CD4-positive, alpha-beta memory T cell (primary cell): ENCODE measurements around the gene SLC28A1. TPM values are rescaled to one million over a fixed set of nuclear protein-coding genes. Genes with fewer than 3 reads are reported as not detected.

ENCODE experiments used
- CTCF ChIA-PET: fragments of 350-600 bp; sonication (Branson Sonifier 250); formaldehyde crosslinking; loops from one replicate; lab custom pipeline; 2021; ENCODE audit warnings: inconsistent platforms; ENCODE audit not compliant: partially characterized antibody; lab: Charles Lee
- POLR2A ChIA-PET: fragments of 350-600 bp; sonication (Branson Sonifier 250); formaldehyde crosslinking; loops from one replicate; lab custom pipeline; 2021; ENCODE audit not compliant: partially characterized antibody; lab: Charles Lee
- DNase-seq, 5 donors: peaks; one replicate each; pipeline versions ENCODE4 v3.0.0 to v3.0.0-alpha.2; 2020 to 2022; ENCODE audit warnings: mixed read lengths in 1 of 5
- H3K27ac ChIP-seq: one replicate; pipeline ENCODE4 v1.7.0; 2013; ENCODE audit warnings: low read depth, low read length
- H3K27me3 ChIP-seq: 2 replicates; pipeline ENCODE4 v1.7.0; 2013; ENCODE audit warnings: mild to moderate bottlenecking, low read length, moderate library complexity; ENCODE audit not compliant: insufficient read depth
- H3K36me3 ChIP-seq: 2 replicates; pipeline ENCODE4 v1.7.0; 2013; ENCODE audit warnings: mild to moderate bottlenecking, low read length, moderate library complexity; ENCODE audit not compliant: insufficient read depth
- H3K4me1 ChIP-seq: 2 replicates; pipeline ENCODE4 v1.7.0; 2013; ENCODE audit warnings: mild to moderate bottlenecking, low read length, moderate library complexity; ENCODE audit not compliant: insufficient read depth
- H3K4me3 ChIP-seq, 2 donors: one replicate each; pipeline ENCODE4 v1.7.0; 2013; ENCODE audit warnings: low read length in 2 of 2, mild to moderate bottlenecking in 1 of 2
- H3K9me3 ChIP-seq, 2 donors: one replicate each; pipeline ENCODE4 v1.7.0; 2013; ENCODE audit warnings: low read length in 2 of 2, control low read depth in 1 of 2; ENCODE audit not compliant: control insufficient read depth in 1 of 2
- H3K27ac Mint-ChIP-seq, 7 donors: one replicate each; pipeline ENCODE4 v1.8.0; 2020 to 2021; ENCODE audit warnings: mixed read lengths in 7 of 7, mild to moderate bottlenecking in 6 of 7, inconsistent platforms in 3 of 7, moderate library complexity in 3 of 7
- H3K27me3 Mint-ChIP-seq, 2 donors: one replicate each; pipeline ENCODE4 v1.8.0; 2020 to 2021; ENCODE audit warnings: mixed read lengths in 2 of 2
- H3K36me3 Mint-ChIP-seq, 2 donors: one replicate each; pipeline ENCODE4 v1.8.0; 2020 to 2021; ENCODE audit warnings: mixed read lengths in 2 of 2, inconsistent platforms in 1 of 2, mild to moderate bottlenecking in 1 of 2
- H3K4me1 Mint-ChIP-seq, 4 donors: one replicate each; pipeline ENCODE4 v1.8.0; 2020 to 2021; ENCODE audit warnings: mixed read lengths in 4 of 4, mild to moderate bottlenecking in 1 of 4
- H3K4me3 Mint-ChIP-seq, 8 donors: one replicate each; pipeline ENCODE4 v1.8.0; 2020 to 2021; ENCODE audit warnings: mixed read lengths in 8 of 8, mild to moderate bottlenecking in 7 of 8, moderate library complexity in 6 of 8, inconsistent platforms in 3 of 8
- H3K9me3 Mint-ChIP-seq, 8 donors: one replicate each; pipeline ENCODE4 v1.8.0; 2020 to 2021; ENCODE audit warnings: mixed read lengths in 8 of 8, mild to moderate bottlenecking in 5 of 8, inconsistent platforms in 3 of 8, moderate library complexity in 1 of 8
- intact Hi-C: fragments of 100-400 bp; cut with micrococcal nuclease; formaldehyde crosslinking; loops from one replicate; pipeline ENCODE4 v1.15.1; 2023
- polyA plus RNA-seq, 2 donors: library from polyadenylated mRNA; unstranded; fragments of 300-500 nt; fragmentation: Illumina TruSeq; gene quantifications; one replicate each; pipeline ENCODE4 v1.2.3, GENCODE V29; 2021
- total RNA-seq, 2 experiments: library from RNA; stranded (reverse); gene quantifications; one replicate each; pipeline ENCODE4 v1.2.3, GENCODE V29; 2021

The SLC28A1 gene
- total and polyA plus RNA-seq, 4 experiments from 2014 or later = not detected

GRCh38 chr15:84960391-84961113, 76.1 kb downstream of the SLC28A1 start:
- H3K4me1 Mint-ChIP-seq = peaks cover 6 to 9% (median 8%) of the 10 kb centered on the region in 4 donors
- H3K27me3 Mint-ChIP-seq = peaks cover 0 to 11% of the 10 kb centered on the region in 2 donors
- no peaks in the 10 kb centered on the region for H3K36me3 ChIP-seq
- H3K27me3 ChIP-seq = no peaks in the 10 kb centered on the region
- intact Hi-C loops = no loop called here
- no peak overlapping the region for H3K4me3 ChIP-seq
- DNase-seq = no peak
- H3K4me3 Mint-ChIP-seq = no peak overlapping the region
- ChIA-PET POLR2A (no interaction called here), CTCF (interaction anchor here (2.1 kb wide), 1 partner anchor 83 kb away, joined by 6 read pairs; no protein-coding TSS in a partner anchor)
- no peaks in the 10 kb centered on the region for H3K4me1 ChIP-seq
- no peaks in the 10 kb centered on the region for H3K9me3 ChIP-seq
- no peaks in the 10 kb centered on the region for H3K9me3 Mint-ChIP-seq
- no peak overlapping the region for H3K27ac Mint-ChIP-seq
- H3K36me3 Mint-ChIP-seq = no peaks in the 10 kb centered on the region
- no peak overlapping the region for H3K27ac ChIP-seq

DNA sequence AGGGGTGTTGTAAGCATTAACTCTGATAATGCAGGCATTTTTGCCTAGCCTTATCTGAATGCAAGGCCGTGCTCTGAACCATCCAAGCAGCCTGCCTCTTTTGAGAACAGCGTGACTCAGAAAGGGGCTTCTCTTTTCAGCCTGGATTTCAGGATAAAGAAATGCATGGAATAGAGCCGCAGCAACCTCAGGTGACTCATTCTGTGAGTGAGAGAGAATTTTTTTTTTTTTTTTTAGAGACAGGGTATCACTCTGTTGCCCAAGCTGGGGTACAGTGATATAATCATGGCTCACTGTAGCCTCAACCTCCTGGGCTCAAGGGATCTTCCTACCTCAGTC, 76.6 kb downstream of the SLC28A1 start:
- H3K36me3 ChIP-seq = no peaks in the 10 kb centered on the region
- CTCF ChIA-PET = interaction anchor here (2.1 kb wide), 1 partner anchor 83 kb away, joined by 6 read pairs; no protein-coding TSS in a partner anchor
- Mint-ChIP-seq H3K4me1 (peaks cover 2 to 5% (median 3%) of the 10 kb centered on the region in 4 donors), H3K27ac (no peak overlapping the region), H3K9me3 (no peaks in the 10 kb centered on the region), H3K36me3 (no peaks in the 10 kb centered on the region), H3K4me3 (no peak overlapping the region), H3K27me3 (peaks cover 0 to 11% of the 10 kb centered on the region in 2 donors)
- POLR2A ChIA-PET = no interaction called here
- H3K27me3 ChIP-seq = no peaks in the 10 kb centered on the region
- H3K27ac ChIP-seq = no peak overlapping the region
- no peak for DNase-seq
- H3K4me1 ChIP-seq = no peaks in the 10 kb centered on the region
- no peak overlapping the region for H3K4me3 ChIP-seq
- H3K9me3 ChIP-seq = no peaks in the 10 kb centered on the region
- intact Hi-C loops = no loop called here

- no peaks in the 10 kb centered on the region for H3K36me3 ChIP-seq
- H3K4me3 Mint-ChIP-seq = no peak overlapping the region
- no peak overlapping the region for H3K4me3 ChIP-seq
- intact Hi-C loops = no loop called here
- no peak overlapping the region for H3K27ac Mint-ChIP-seq
- H3K27me3 Mint-ChIP-seq = peaks cover 0 to 11% of the 10 kb centered on the region in 2 donors
- peaks cover 0 to 2% (median under 1%) of the 10 kb centered on the region in 4 donors for H3K4me1 Mint-ChIP-seq
- H3K27ac ChIP-seq = no peak overlapping the region
- ChIA-PET POLR2A (no interaction called here), CTCF (interaction anchor here (2.1 kb wide), 1 partner anchor 82 kb away, joined by 6 read pairs; no protein-coding TSS in a partner anchor)
- H3K9me3 Mint-ChIP-seq = peaks cover 0 to 4% (median 0%) of the 10 kb centered on the region in 8 donors
- H3K27me3 ChIP-seq = no peaks in the 10 kb centered on the region
- no peaks in the 10 kb centered on the region for H3K9me3 ChIP-seq
- no peak for DNase-seq
- no peaks in the 10 kb centered on the region for H3K4me1 ChIP-seq
- peaks cover 0 to 4% of the 10 kb centered on the region in 2 donors for H3K36me3 Mint-ChIP-seq
Observed at GRCh38 chr15:84961707-84962106, 77.2 kb downstream of the SLC28A1 start.

- H3K27ac Mint-ChIP-seq = no peak overlapping the region
- no peaks in the 10 kb centered on the region for H3K9me3 ChIP-seq
- H3K36me3 ChIP-seq = no peaks in the 10 kb centered on the region
- POLR2A ChIA-PET = no interaction called here
- H3K27me3 ChIP-seq = no peaks in the 10 kb centered on the region
- H3K4me1 ChIP-seq = no peaks in the 10 kb centered on the region
- peaks cover 0 to 4% (median 0%) of the 10 kb centered on the region in 8 donors for H3K9me3 Mint-ChIP-seq
- peaks cover 0 to 2% (median under 1%) of the 10 kb centered on the region in 4 donors for H3K4me1 Mint-ChIP-seq
- H3K4me3 Mint-ChIP-seq = no peak overlapping the region
- CTCF ChIA-PET = interaction anchor here (0.9 to 1.3 kb wide), 2 partner anchors 9 to 26 kb away, joined by 3 to 4 read pairs; no protein-coding TSS in a partner anchor
- no peak overlapping the region for H3K27ac ChIP-seq
- no peak overlapping the region for H3K4me3 ChIP-seq
- intact Hi-C loops = no loop called here
- DNase-seq = no peak
- H3K36me3 Mint-ChIP-seq = peaks cover 0 to 4% of the 10 kb centered on the region in 2 donors
- H3K27me3 Mint-ChIP-seq = peaks cover 0 to 8% of the 10 kb centered on the region in 2 donors
Observed at GRCh38 chr15:84962955-84963354, 78.5 kb downstream of the SLC28A1 start.

GRCh38 chr15:84967380-84967779, 82.9 kb downstream of the SLC28A1 start:
- no peaks in the 10 kb centered on the region for H3K4me1 Mint-ChIP-seq
- peaks cover 0 to 4% (median 0%) of the 10 kb centered on the region in 8 donors for H3K9me3 Mint-ChIP-seq
- no peak for DNase-seq
- H3K27me3 ChIP-seq = no peaks in the 10 kb centered on the region
- intact Hi-C loops = no loop called here
- H3K27ac ChIP-seq = no peak overlapping the region
- H3K27me3 Mint-ChIP-seq = peaks cover 1 to 8% of the 10 kb centered on the region in 2 donors
- no peak overlapping the region for H3K4me3 ChIP-seq
- no peak overlapping the region for H3K27ac Mint-ChIP-seq
- no peaks in the 10 kb centered on the region for H3K9me3 ChIP-seq
- no peaks in the 10 kb centered on the region for H3K36me3 ChIP-seq
- no peaks in the 10 kb centered on the region for H3K4me1 ChIP-seq
- CTCF ChIA-PET = no interaction called here
- POLR2A ChIA-PET = interaction anchor here (0.6 kb wide), 1 partner anchor 336 kb away, joined by 3 read pairs; no protein-coding TSS in a partner anchor
- peak overlapping the region in 1 of 8 donors; percentile 31 for H3K4me3 Mint-ChIP-seq
- H3K36me3 Mint-ChIP-seq = peaks cover 0 to 4% of the 10 kb centered on the region in 2 donors

DNA sequence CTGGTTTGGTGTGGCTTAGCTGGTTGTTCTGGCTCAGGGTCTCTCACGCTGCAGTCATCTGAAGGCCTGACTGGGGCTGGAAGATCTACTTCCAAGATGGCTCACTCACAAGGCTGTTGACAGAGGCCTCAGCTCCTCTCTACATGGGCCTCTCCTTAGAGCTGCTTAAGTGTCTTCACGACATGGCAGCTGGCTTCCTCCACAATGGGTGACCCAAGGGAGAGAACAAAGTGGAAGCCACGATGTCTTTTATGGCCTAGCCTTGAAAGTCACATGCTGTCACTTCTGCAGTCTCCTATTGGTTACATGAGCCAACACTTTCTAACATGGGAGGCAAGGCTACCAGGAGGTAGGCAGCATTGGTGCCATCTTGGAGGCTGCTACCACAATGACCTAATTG, 83.8 kb downstream of the SLC28A1 start:
- no peaks in the 10 kb centered on the region for H3K4me1 ChIP-seq
- H3K27ac Mint-ChIP-seq = no peak overlapping the region
- POLR2A ChIA-PET = no interaction called here

DNA sequence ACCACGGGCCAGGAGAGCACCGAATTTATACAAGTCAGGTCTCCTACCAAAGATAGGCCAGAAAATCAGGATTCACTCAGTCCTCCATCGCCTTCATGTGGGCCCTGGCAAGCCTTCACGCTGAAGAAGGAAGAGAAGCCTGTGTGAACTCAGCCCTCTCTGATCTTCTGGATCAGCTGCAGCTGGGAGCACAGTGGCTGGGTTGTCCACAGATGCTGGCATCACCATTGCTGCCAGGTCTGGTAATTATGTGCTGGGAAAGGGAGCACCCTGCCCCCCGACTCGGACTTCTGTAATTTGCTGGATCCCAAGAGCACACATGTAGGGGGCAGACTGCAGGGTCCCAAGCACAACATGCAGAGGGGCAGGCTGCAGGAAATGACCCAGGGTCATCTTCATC, 84.8 kb downstream of the SLC28A1 start:
- peaks cover 0 to 4% (median 0%) of the 10 kb centered on the region in 8 donors for H3K9me3 Mint-ChIP-seq
- POLR2A ChIA-PET = no interaction called here
- no peak overlapping the region for H3K4me3 ChIP-seq
- H3K4me3 Mint-ChIP-seq = no peak overlapping the region
- no peaks in the 10 kb centered on the region for H3K4me1 Mint-ChIP-seq
- H3K4me1 ChIP-seq = no peaks in the 10 kb centered on the region
- intact Hi-C loops = no loop called here
- peaks cover 1 to 4% of the 10 kb centered on the region in 2 donors for H3K27me3 Mint-ChIP-seq
- no peaks in the 10 kb centered on the region for H3K27me3 ChIP-seq
- CTCF ChIA-PET = no interaction called here
- H3K9me3 ChIP-seq = no peaks in the 10 kb centered on the region
- peaks cover 0 to 4% of the 10 kb centered on the region in 2 donors for H3K36me3 Mint-ChIP-seq
- DNase-seq = no peak
- peak overlapping the region in 3 of 7 donors; percentile 8 to 48 (median 38) for H3K27ac Mint-ChIP-seq
- H3K36me3 ChIP-seq = no peaks in the 10 kb centered on the region
- H3K27ac ChIP-seq = no peak overlapping the region

More for the DNA sequence above, 83.8 kb downstream of the SLC28A1 start:
- Mint-ChIP-seq H3K9me3 (peaks cover 0 to 4% (median 0%) of the 10 kb centered on the region in 8 donors), H3K4me3 (no peak overlapping the region), H3K4me1 (no peaks in the 10 kb centered on the region), H3K27me3 (peaks cover 1 to 8% of the 10 kb centered on the region in 2 donors), H3K36me3 (peaks cover 0 to 4% of the 10 kb centered on the region in 2 donors)
- CTCF ChIA-PET = no interaction called here
- intact Hi-C loops = no loop called here
- H3K9me3 ChIP-seq = no peaks in the 10 kb centered on the region
- no peak overlapping the region for H3K27ac ChIP-seq
- no peak for DNase-seq
- no peak overlapping the region for H3K4me3 ChIP-seq
- H3K27me3 ChIP-seq = no peaks in the 10 kb centered on the region
- no peaks in the 10 kb centered on the region for H3K36me3 ChIP-seq
